Breast epithelium (tissue), 4 donors: ENCODE data around the gene NRL. TPM values are rescaled to one million over a fixed set of nuclear protein-coding genes. Genes with fewer than 3 reads are reported as not detected.

Source experiments
- DNase-seq, 2 donors: peaks; one replicate each; pipeline ENCODE4 v3.0.0-alpha.2; 2019; ENCODE audit warnings: low spot score in 2 of 2
- H3K27ac ChIP-seq, 2 donors: fragments of 200-600 bp; sonication (generic) in 1 of 2; one replicate each; pipeline ENCODE4 v1.5.1; 2016 to 2019; ENCODE audit warnings: mild to moderate bottlenecking in 1 of 2
- H3K27me3 ChIP-seq, 2 donors: fragments of 200-600 bp; sonication (generic) in 1 of 2; one replicate each; pipeline versions ENCODE4 v1.5.1 to v1.6.0; 2017 to 2019; ENCODE audit warnings: control low read depth in 1 of 2, mild to moderate bottlenecking in 1 of 2
- H3K36me3 ChIP-seq: fragments of 200-600 bp; one replicate; pipeline ENCODE4 v1.5.1; 2019
- H3K4me1 ChIP-seq, 2 donors: fragments of 200-600 bp; sonication (generic); one replicate each; pipeline ENCODE4 v1.5.1; 2016 to 2019; ENCODE audit warnings: control low read depth in 1 of 2
- H3K4me3 ChIP-seq, 3 donors: fragments of 200-600 bp; sonication (generic); 1 replicate in 2 of 3; 2 replicates in 1 of 3; pipeline ENCODE4 v1.5.1; 2016 to 2019; ENCODE audit warnings: mild to moderate bottlenecking in 3 of 3, moderate library complexity in 2 of 3
- H3K9me3 ChIP-seq, 2 donors: fragments of 200-600 bp; sonication (generic) in 1 of 2; one replicate each; pipeline ENCODE4 v1.5.1; 2016 to 2019; ENCODE audit warnings: control low read depth in 1 of 2
- POLR2A ChIP-seq: fragments of 450-650 bp; IDR thresholded peaks from one replicate; pipeline ENCODE4 v1.6.1; 2016; ENCODE audit warnings: antibody characterized with exemption, mild to moderate bottlenecking, moderate library complexity
- POLR2AphosphoS5 ChIP-seq, 3 donors: sonication (generic); formaldehyde crosslinking; IDR thresholded peaks; one replicate each; pipeline ENCODE4 v1.6.1; 2017; ENCODE audit warnings: antibody characterized with exemption in 3 of 3
- intact Hi-C: fragments of 100-400 bp; cut with DNase I; formaldehyde crosslinking; loops from one replicate; pipeline ENCODE4 v1.15.1; 2023; ENCODE audit warnings: low total_unique reads
- total RNA-seq, 3 donors: library from RNA; depleted of rRNA; stranded (reverse); fragments of >200 nt; gene quantifications; one replicate each; pipeline ENCODE4 v1.1.0, GENCODE V29; 2016
- TF ChIP-seq, protein P1 (sequence below), 3 donors: fragments of 450-650 bp; IDR thresholded peaks; one replicate each; pipeline ENCODE4 v1.5.1; 2016 to 2017; ENCODE audit warnings: antibody characterized with exemption in 3 of 3, mild to moderate bottlenecking in 3 of 3, moderate library complexity in 3 of 3

Gene NRL
- total RNA-seq, 3 donors from 2014 or later, result 2.1 to 5.6 (median 2.5) TPM

DNA sequence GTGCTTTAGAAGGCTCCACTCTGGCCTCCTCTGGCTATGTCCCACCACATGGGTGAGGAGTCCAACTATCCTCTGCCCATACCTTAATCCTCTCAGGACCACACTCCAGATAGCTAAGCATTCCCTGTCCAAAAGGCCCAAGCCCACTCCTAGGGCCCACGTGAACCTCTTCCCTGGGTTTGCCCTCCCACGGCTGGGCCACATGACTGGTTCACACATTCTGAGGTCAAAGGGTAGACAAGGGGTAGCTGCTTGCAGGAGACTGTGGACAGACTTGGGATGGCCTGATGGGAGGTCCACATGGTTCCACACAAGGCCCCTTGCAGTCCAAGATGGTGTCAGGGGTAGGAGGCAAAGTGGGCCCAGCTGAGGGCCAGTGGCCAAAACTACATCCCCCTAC is 26.7 kb downstream of the NRL start:
- Histone ChIP-seq H3K4me1 (no peaks in the 10 kb centered on the region), H3K27ac (no peak overlapping the region), H3K27me3 (no peaks in the 10 kb centered on the region), H3K9me3 (no peaks in the 10 kb centered on the region), H3K4me3 (no peak overlapping the region), H3K36me3 (no peaks in the 10 kb centered on the region)
- intact Hi-C loops, result no loop called here
- DNase-seq, result no peak
- TF ChIP-seq POLR2A, result no peak
- TF ChIP-seq, protein P1, sequence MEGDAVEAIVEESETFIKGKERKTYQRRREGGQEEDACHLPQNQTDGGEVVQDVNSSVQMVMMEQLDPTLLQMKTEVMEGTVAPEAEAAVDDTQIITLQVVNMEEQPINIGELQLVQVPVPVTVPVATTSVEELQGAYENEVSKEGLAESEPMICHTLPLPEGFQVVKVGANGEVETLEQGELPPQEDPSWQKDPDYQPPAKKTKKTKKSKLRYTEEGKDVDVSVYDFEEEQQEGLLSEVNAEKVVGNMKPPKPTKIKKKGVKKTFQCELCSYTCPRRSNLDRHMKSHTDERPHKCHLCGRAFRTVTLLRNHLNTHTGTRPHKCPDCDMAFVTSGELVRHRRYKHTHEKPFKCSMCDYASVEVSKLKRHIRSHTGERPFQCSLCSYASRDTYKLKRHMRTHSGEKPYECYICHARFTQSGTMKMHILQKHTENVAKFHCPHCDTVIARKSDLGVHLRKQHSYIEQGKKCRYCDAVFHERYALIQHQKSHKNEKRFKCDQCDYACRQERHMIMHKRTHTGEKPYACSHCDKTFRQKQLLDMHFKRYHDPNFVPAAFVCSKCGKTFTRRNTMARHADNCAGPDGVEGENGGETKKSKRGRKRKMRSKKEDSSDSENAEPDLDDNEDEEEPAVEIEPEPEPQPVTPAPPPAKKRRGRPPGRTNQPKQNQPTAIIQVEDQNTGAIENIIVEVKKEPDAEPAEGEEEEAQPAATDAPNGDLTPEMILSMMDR (IDR thresholded peaks at IDR 0.05), result no peak
- no peak for TF ChIP-seq POLR2AphosphoS5 (IDR thresholded peaks at IDR 0.05)

DNA sequence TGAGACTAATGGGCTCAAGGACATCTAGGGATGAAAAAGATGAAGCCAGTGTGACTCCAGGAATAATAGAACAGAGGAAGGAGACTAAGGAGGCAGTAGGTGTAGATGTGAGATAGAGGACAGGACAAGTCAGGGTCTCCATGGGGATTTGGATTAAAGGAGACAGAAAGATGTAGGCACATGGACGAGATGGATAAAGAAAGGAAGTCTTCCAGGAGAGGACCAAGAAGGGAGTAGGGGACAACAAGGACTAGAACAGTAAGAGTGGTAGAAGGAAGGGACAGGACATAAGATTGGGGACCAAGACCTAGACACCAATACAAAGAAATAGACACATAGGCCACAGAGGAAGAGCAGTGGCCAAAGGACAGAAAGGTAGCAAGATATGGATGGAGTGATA is 27.7 kb downstream of the NRL start:
- Histone ChIP-seq H3K9me3 (no peaks in the 10 kb centered on the region), H3K27ac (no peak overlapping the region), H3K36me3 (no peaks in the 10 kb centered on the region), H3K4me1 (no peaks in the 10 kb centered on the region), H3K27me3 (no peaks in the 10 kb centered on the region), H3K4me3 (no peak overlapping the region)
- no peak for DNase-seq
- intact Hi-C loops, result no loop called here
- TF ChIP-seq POLR2AphosphoS5 (IDR thresholded peaks at IDR 0.05) (no peak), POLR2A (no peak)
- TF ChIP-seq, protein P1 (IDR thresholded peaks at IDR 0.05), result no peak

DNA sequence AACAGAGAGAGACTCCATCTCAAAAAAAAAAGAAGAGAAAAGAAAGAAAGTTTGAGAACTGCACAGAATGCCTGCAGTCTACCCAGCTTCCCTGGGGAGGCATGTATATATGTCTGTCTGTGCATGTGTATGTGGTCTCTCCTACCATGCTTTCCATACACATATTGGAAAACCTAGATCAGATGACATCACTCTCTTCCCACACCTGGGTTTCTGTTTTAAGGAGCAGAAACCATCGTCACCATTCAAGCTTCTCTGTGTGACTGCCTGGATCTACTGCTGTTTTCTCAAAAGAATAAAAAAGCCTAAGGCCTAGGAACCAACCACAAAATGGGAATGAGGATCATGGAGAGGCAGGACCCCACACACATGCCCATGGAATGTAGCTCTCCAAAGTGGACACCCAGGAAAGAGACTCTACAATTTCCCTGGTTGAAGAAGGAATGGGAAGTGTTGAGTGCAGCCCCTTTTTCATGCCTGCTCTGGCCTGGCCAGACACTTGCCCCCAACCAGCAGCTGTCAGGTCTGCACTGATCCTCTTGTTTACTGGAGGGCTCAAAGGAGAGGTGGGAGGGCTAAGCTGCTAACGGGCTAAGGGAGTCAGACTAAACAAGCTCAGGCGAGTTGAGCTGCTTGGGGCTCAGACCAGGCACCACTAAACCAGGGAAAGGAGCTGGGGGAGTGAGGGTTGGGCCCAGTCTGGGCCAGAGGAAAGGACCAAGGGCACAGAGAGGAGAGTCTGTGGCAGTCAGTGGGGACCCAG is 28.4 kb downstream of the NRL start:
- intact Hi-C loops, result no loop called here
- no peak overlapping the region for H3K27ac ChIP-seq
- H3K27me3 ChIP-seq, result no peaks in the 10 kb centered on the region
- no peaks in the 10 kb centered on the region for H3K36me3 ChIP-seq
- no peak for DNase-seq
- no peaks in the 10 kb centered on the region for H3K9me3 ChIP-seq
- no peak overlapping the region for H3K4me3 ChIP-seq
- no peak for TF ChIP-seq POLR2A
- no peak for TF ChIP-seq POLR2AphosphoS5 (IDR thresholded peaks at IDR 0.05)
- TF ChIP-seq, protein P1 (IDR thresholded peaks at IDR 0.05), result no peak
- no peaks in the 10 kb centered on the region for H3K4me1 ChIP-seq

DNA sequence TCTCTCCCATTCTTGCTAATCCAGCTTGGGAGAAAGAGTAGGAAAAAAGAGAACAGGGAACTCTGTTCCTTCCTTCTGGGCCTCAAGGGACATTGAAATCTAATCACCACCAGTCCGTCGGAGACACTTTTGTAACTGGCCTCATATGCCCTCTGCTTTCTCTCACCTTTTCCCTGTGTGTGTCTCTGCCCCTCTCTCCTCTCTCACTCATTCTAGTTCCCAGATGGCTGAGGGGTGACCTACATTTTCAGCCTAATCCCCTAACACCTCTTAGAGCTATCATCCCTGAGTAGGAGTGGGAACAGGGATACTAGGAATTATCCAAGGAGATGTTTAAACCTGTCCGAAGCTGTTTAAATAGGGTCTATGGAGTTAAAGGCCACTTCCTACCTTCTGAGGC is 29.5 kb downstream of the NRL start:
- Histone ChIP-seq H3K9me3 (no peaks in the 10 kb centered on the region), H3K27ac (no peak overlapping the region), H3K27me3 (no peaks in the 10 kb centered on the region), H3K4me1 (no peaks in the 10 kb centered on the region), H3K36me3 (no peaks in the 10 kb centered on the region), H3K4me3 (no peak overlapping the region)
- TF ChIP-seq POLR2A (no peak), POLR2AphosphoS5 (IDR thresholded peaks at IDR 0.05) (no peak)
- DNase-seq, result no peak
- intact Hi-C loops, result no loop called here

DNA sequence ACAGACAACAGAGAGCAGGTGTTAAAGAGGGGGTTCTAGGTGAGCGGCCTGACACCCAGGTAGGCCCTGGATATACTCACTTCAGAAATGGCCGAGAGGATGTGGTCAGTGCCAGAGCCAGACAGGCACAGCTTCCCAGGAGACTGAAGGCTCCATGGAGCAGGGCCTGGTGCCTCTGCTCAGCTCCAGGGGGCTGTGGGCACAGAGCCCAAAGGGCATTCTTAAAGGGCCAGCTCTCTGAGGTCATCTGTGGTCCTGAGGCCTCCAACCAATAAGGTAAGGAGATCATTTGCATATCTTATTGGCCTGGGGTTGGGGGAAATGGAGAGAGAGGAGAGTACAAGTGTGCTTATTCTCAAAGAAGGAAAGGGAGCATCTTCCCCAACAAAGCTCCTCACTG is 30.3 kb downstream of the NRL start:
- no peaks in the 10 kb centered on the region for H3K36me3 ChIP-seq
- TF ChIP-seq POLR2AphosphoS5 (IDR thresholded peaks at IDR 0.05), result no peak
- TF ChIP-seq, protein P1 (IDR thresholded peaks at IDR 0.05), result no peak
- no peak for TF ChIP-seq POLR2A
- no peaks in the 10 kb centered on the region for H3K9me3 ChIP-seq
- H3K27ac ChIP-seq, result no peak overlapping the region
- intact Hi-C loops, result no loop called here
- no peak for DNase-seq
- no peak overlapping the region for H3K4me3 ChIP-seq
- no peaks in the 10 kb centered on the region for H3K27me3 ChIP-seq
- no peaks in the 10 kb centered on the region for H3K4me1 ChIP-seq
